Mesothelial cell of epicardium (in vitro differentiated cells): Measurements from ENCODE around the gene OPRL1. TPM values are rescaled to one million over a fixed set of nuclear protein-coding genes. Genes with fewer than 3 reads are reported as not detected.

ENCODE experiments used
- DNase-seq, 2 experiments: peaks; one replicate each; pipeline ENCODE4 v3.0.0; 2021; ENCODE audit warnings: low spot score in 2 of 2; ENCODE audit not compliant: unreplicated experiment in 2 of 2
- H3K27ac Mint-ChIP-seq: 2 replicates; pipeline ENCODE4 v1.8.0; 2021; ENCODE audit warnings: mixed read lengths
- H3K27me3 Mint-ChIP-seq: 2 replicates; pipeline ENCODE4 v1.8.0; 2021; ENCODE audit warnings: low read depth, mixed read lengths
- H3K36me3 Mint-ChIP-seq: 2 replicates; pipeline ENCODE4 v1.8.0; 2021; ENCODE audit warnings: mixed read lengths
- H3K4me1 Mint-ChIP-seq: 2 replicates; pipeline ENCODE4 v1.8.0; 2021; ENCODE audit warnings: mixed read lengths
- H3K4me3 Mint-ChIP-seq: 2 replicates; pipeline ENCODE4 v1.8.0; 2021; ENCODE audit warnings: mild to moderate bottlenecking, moderate library complexity, mixed read lengths
- H3K9me3 Mint-ChIP-seq: 2 replicates; pipeline ENCODE4 v1.8.0; 2021; ENCODE audit warnings: mixed read lengths
- CTCF ChIP-seq: fragments of 200-600 bp; sonication (generic); IDR thresholded peaks from one replicate; pipeline ENCODE4 v1.5.0; 2021; ENCODE audit warnings: antibody characterized with exemption; ENCODE audit not compliant: unreplicated experiment
- total RNA-seq: library from RNA; stranded (reverse); gene quantifications from 3 replicates; pipeline ENCODE4 v1.2.1, GENCODE V29; 2021

OPRL1 gene
- total RNA-seq, 1 donor from 2014 or later: 2.5 TPM

- Mint-ChIP-seq H3K4me3 (no peak overlapping the region), H3K27me3 (peaks cover 12% of the 10 kb centered on the region), H3K4me1 (peaks cover 9% of the 10 kb centered on the region), H3K27ac (no peak overlapping the region), H3K9me3 (no peaks in the 10 kb centered on the region), H3K36me3 (no peaks in the 10 kb centered on the region)
- no peak for DNase-seq
- TF ChIP-seq CTCF: no peak
Observed at GRCh38 chr20:64076061-64076997, 3.6 kb upstream of the OPRL1 start.

GRCh38 chr20:64077094-64077493 lies 2.8 kb upstream of the OPRL1 start:
- Mint-ChIP-seq H3K4me3 (no peak overlapping the region), H3K9me3 (no peaks in the 10 kb centered on the region), H3K36me3 (no peaks in the 10 kb centered on the region), H3K27me3 (peaks cover 19% of the 10 kb centered on the region), H3K4me1 (peaks cover 14% of the 10 kb centered on the region), H3K27ac (no peak overlapping the region)
- no peak for TF ChIP-seq CTCF
- no peak for DNase-seq

GRCh38 chr20:64077541-64077875 lies 2.4 kb upstream of the OPRL1 start:
- Mint-ChIP-seq H3K4me1 (peaks cover 14% of the 10 kb centered on the region), H3K9me3 (no peaks in the 10 kb centered on the region), H3K4me3 (no peak overlapping the region), H3K36me3 (no peaks in the 10 kb centered on the region), H3K27ac (no peak overlapping the region), H3K27me3 (peaks cover 24% of the 10 kb centered on the region)
- no peak for DNase-seq
- no peak for TF ChIP-seq CTCF

- Mint-ChIP-seq H3K4me3 (no peak overlapping the region), H3K4me1 (peaks cover 14% of the 10 kb centered on the region), H3K27me3 (peaks cover 29% of the 10 kb centered on the region), H3K36me3 (no peaks in the 10 kb centered on the region), H3K27ac (no peak overlapping the region), H3K9me3 (no peaks in the 10 kb centered on the region)
- DNase-seq: no peak
- TF ChIP-seq CTCF: no peak
Observed at GRCh38 chr20:64077876-64078551, 1.9 kb upstream of the OPRL1 start.

GRCh38 chr20:64078934-64079272 lies 979 bp upstream of the OPRL1 start:
- Mint-ChIP-seq H3K9me3 (no peaks in the 10 kb centered on the region), H3K4me3 (peak overlapping the region; percentile 62), H3K27ac (no peak overlapping the region), H3K4me1 (peaks cover 14% of the 10 kb centered on the region), H3K36me3 (no peaks in the 10 kb centered on the region), H3K27me3 (peaks cover 33% of the 10 kb centered on the region)
- no peak for DNase-seq
- no peak for TF ChIP-seq CTCF
